IMR-90 (cell line): ENCODE data around the gene CPD.

Source experiments
- FOS ChIP-seq: fragments of 150-350 bp; IDR thresholded peaks from 2 replicates; pipeline ENCODE4 v1.6.1; 2016; ENCODE audit warnings: low read depth, low read length
- MAZ ChIP-seq: IDR thresholded peaks from 2 replicates; pipeline ENCODE4 v1.6.1; 2012; ENCODE audit warnings: low read depth, mild to moderate bottlenecking, low read length, improper control_type of control experiment, moderate library complexity, borderline replicate concordance
- POLR2A ChIP-seq: IDR thresholded peaks from 2 replicates; pipeline ENCODE4 v1.6.1; 2012; ENCODE audit warnings: mild to moderate bottlenecking, low read depth, low read length
- RCOR1 ChIP-seq: IDR thresholded peaks from 2 replicates; pipeline ENCODE4 v1.6.1; 2012; ENCODE audit warnings: mild to moderate bottlenecking, low read length, improper control_type of control experiment; ENCODE audit not compliant: insufficient replicate concordance
- RFX5 ChIP-seq: IDR thresholded peaks from 2 replicates; pipeline ENCODE4 v1.8.0; 2012; ENCODE audit warnings: low read depth, mild to moderate bottlenecking, low read length, moderate library complexity
- TF ChIP-seq, protein P1 (sequence below): conservative IDR thresholded peaks from 2 replicates; pipeline ENCODE4 v1.5.1; 2012; ENCODE audit warnings: mild to moderate bottlenecking, low read depth, low read length, improper control_type of control experiment

GRCh38 chr17:30458371-30458770 is 79.6 kb downstream of the CPD start:
- TF ChIP-seq, protein P1, sequence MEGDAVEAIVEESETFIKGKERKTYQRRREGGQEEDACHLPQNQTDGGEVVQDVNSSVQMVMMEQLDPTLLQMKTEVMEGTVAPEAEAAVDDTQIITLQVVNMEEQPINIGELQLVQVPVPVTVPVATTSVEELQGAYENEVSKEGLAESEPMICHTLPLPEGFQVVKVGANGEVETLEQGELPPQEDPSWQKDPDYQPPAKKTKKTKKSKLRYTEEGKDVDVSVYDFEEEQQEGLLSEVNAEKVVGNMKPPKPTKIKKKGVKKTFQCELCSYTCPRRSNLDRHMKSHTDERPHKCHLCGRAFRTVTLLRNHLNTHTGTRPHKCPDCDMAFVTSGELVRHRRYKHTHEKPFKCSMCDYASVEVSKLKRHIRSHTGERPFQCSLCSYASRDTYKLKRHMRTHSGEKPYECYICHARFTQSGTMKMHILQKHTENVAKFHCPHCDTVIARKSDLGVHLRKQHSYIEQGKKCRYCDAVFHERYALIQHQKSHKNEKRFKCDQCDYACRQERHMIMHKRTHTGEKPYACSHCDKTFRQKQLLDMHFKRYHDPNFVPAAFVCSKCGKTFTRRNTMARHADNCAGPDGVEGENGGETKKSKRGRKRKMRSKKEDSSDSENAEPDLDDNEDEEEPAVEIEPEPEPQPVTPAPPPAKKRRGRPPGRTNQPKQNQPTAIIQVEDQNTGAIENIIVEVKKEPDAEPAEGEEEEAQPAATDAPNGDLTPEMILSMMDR = no peak
- no peak for TF ChIP-seq FOS
- no peak for TF ChIP-seq POLR2A
- TF ChIP-seq RCOR1 = no peak
- no peak for TF ChIP-seq RFX5
- no peak for TF ChIP-seq MAZ
